Retinal pigment epithelial cell (primary cell): Measurements from ENCODE around the gene IRAK1BP1.
"Not testable (repeated sequence)": the region's sequence is repeated elsewhere in the genome, so short reads cannot be mapped to it uniquely, and the experiment has no call there.

Experiments used
- DNase-seq: peaks from one replicate; pipeline ENCODE4 v3.0.0-alpha.2; 2010; ENCODE audit warnings: low read depth
- H3K4me3 ChIP-seq: 2 replicates; pipeline ENCODE4 v1.5.1; 2011; ENCODE audit warnings: mild to moderate bottlenecking, low read length, control low read depth, moderate library complexity
- TF ChIP-seq, protein P1 (sequence below): conservative IDR thresholded peaks from 2 replicates; pipeline ENCODE4 v1.5.1; 2011; ENCODE audit warnings: low read depth, low read length, control low read depth, inconsistent platforms

The IRAK1BP1 gene

DNA sequence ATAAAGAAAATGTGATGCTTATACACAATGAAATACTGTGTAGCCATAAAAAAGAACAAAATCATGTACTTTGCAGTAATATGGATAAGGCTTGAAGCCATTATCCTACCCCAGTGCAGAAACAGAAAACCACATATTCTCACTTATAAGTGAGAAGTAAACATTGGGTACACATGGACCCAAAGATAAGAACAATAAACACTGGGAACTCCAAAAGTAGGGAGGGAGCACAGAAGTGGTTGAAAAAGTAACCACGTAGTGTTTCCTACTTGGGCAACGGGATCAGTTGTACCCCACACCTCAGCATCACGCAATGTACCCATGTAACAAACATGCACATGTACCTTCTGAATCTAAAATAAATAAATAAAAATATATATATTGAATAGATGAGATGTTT, 8.2 kb downstream of the IRAK1BP1 start:
- no peak for DNase-seq
- H3K4me3 ChIP-seq, result no peak overlapping the region
- TF ChIP-seq, protein P1, sequence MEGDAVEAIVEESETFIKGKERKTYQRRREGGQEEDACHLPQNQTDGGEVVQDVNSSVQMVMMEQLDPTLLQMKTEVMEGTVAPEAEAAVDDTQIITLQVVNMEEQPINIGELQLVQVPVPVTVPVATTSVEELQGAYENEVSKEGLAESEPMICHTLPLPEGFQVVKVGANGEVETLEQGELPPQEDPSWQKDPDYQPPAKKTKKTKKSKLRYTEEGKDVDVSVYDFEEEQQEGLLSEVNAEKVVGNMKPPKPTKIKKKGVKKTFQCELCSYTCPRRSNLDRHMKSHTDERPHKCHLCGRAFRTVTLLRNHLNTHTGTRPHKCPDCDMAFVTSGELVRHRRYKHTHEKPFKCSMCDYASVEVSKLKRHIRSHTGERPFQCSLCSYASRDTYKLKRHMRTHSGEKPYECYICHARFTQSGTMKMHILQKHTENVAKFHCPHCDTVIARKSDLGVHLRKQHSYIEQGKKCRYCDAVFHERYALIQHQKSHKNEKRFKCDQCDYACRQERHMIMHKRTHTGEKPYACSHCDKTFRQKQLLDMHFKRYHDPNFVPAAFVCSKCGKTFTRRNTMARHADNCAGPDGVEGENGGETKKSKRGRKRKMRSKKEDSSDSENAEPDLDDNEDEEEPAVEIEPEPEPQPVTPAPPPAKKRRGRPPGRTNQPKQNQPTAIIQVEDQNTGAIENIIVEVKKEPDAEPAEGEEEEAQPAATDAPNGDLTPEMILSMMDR, result no peak

DNA sequence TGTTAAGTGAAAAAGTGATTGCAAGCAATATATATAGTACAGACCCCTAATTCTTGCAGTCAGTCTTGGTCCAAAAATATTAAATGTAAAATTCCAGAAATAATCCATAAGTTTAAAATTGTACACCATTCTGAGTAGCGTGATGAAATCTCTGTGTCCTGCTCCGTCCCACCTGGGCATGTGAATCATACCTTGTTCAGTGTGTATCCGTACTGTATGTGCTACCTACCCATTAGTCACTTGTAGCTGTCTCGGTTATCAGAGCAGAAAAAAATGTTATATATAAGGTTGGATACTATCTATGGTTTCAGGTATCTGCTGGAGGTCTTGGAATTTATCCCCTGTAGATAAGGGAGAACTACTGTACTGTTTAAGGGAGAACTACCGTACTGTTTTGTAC, 16.3 kb downstream of the IRAK1BP1 start:
- no peak overlapping the region for H3K4me3 ChIP-seq
- no peak for DNase-seq
- TF ChIP-seq, protein P1, result no peak

DNA sequence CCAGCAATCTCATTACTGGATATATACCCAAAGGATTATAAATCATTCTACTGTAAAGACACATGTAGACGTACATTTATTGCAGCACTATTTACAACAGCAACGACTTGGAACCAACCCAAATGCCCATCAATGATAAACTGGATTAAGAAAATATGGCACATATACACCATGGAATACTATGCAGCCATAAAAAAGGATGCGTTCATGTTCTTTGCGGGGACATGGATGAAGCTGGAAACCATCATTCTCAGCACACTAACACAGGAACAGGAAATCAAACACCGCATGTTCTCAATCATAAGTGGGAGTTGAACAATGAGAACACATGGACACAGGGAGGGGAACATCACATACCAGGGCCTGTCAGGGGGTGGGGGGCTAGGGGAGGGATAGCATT, 22.6 kb downstream of the IRAK1BP1 start:
- not testable (repeated sequence) for H3K4me3 ChIP-seq

DNA sequence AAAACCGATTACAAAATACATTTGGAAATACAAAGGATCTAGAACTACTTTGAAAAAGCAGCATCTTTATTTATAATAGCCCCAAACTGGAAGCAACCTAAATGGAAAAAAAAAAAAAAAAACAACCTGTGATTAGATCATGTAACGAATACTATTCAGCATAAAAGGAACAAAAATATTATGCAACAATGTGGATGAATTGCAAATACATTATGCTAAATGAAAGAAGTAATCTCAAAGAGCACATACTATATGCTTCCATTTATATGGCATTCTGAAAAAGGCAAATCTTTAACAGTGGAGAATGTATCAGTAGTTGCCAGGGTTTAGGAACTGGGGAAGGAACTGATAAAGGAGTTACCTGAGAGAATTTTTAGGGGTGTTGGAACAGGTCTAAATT, 28.9 kb downstream of the IRAK1BP1 start:
- H3K4me3 ChIP-seq, result no peak overlapping the region
- TF ChIP-seq, protein P1, result no peak
- no peak for DNase-seq

More for the DNA sequence above, 22.6 kb downstream of the IRAK1BP1 start:
- DNase-seq, result not testable (repeated sequence)

DNA sequence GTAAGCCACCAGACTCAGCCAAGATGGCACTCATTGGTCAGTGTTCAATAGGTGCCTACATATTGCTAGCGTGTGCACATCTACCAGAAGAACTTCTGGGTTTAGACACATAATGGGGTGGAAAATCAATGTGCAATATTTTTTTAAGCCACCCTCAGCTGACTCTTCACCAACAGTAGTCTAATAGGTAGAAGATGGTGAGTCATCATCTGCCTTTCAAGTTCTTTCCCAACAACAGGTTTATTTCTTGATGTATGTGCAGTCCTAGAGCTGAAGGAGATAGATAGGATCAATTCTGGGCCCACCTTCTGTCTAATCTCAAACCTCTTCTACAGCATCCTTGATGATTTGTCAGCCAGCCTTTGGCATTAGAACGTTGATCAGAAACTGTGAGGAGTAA, 41.3 kb downstream of the IRAK1BP1 start:
- no peak for DNase-seq
- no peak overlapping the region for H3K4me3 ChIP-seq
- TF ChIP-seq, protein P1, result no peak

DNA sequence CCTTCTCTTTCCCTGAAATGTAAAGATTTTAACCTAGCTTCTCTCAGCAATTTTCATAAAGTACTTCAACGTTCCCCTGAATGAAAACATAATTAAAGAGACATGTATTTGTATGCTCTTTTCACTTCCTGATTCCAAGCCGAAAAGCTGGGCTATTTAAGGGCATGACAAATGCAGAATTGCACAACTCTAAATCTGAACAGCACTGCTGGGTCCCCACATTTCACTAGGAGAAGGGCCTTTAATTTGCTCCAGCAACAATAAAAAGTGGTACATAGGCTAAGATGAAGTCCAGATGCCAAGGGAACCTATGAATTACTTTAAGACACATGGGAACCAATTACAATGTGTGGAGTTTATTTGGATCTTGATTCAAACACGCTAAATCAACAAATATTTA, 42.0 kb downstream of the IRAK1BP1 start:
- H3K4me3 ChIP-seq, result no peak overlapping the region
- TF ChIP-seq, protein P1, result no peak
- DNase-seq, result no peak

DNA sequence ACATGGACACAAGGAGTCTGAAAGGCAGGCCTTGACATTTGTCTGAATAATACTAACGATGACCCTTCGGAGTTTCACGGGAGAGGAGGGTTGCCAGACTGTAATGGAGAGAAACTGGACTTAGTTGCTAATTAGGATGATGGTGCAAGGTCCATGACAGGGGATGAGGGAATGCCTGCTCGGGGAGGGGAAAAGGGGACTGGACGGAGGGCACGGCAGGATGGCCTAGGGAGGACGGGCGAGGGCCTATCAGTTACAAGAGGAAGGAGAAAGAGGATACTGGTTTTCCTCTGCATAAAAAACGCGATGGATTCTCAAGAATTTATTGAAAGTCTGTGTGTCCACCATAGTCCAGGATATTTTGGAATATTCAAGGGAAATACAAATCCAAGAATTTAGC, 42.7 kb downstream of the IRAK1BP1 start:
- TF ChIP-seq, protein P1, result no peak
- H3K4me3 ChIP-seq, result peak overlapping the region; percentile 59

More for the DNA sequence above, 42.7 kb downstream of the IRAK1BP1 start:
- no peak for DNase-seq
